Left ventricle myocardium inferior (tissue), 1 donor: Measurements from ENCODE around the gene STYXL2. TPM values are rescaled to one million over a fixed set of nuclear protein-coding genes. Genes with fewer than 3 reads are reported as not detected.

Experiments used
- DNase-seq: peaks from one replicate; pipeline ENCODE4 v3.0.0-alpha.2; 2020
- H3K27ac ChIP-seq: fragments of 200-600 bp; replicated peaks from 2 replicates; pipeline ENCODE4 v1.8.0; 2021
- H3K27me3 ChIP-seq: fragments of 200-600 bp; 2 replicates; pipeline ENCODE4 v1.8.0; 2021; ENCODE audit warnings: low read depth
- H3K36me3 ChIP-seq: fragments of 200-600 bp; 2 replicates; pipeline ENCODE4 v1.8.0; 2021
- H3K4me1 ChIP-seq: fragments of 200-600 bp; 2 replicates; pipeline ENCODE4 v1.8.0; 2021
- H3K4me3 ChIP-seq: fragments of 200-600 bp; 2 replicates; pipeline ENCODE4 v1.8.0; 2021; ENCODE audit warnings: mild to moderate bottlenecking, moderate library complexity
- H3K9me3 ChIP-seq: fragments of 200-600 bp; replicated peaks from 2 replicates; pipeline ENCODE4 v1.8.0; 2021
- CTCF ChIP-seq: fragments of 200-600 bp; IDR thresholded peaks from 2 replicates; pipeline ENCODE4 v1.8.0; 2021; ENCODE audit warnings: antibody characterized with exemption, mild to moderate bottlenecking, borderline replicate concordance
- intact Hi-C: fragments of 100-400 bp; cut with micrococcal nuclease; formaldehyde crosslinking; loops from one replicate; pipeline ENCODE4 v1.11.0; 2022
- total RNA-seq: library from RNA; stranded (reverse); fragmentation: NEBNext Ultra II Directional; extraction: Animal tissue kit (Norgen Biotek cat#: 25700); gene quantifications from one replicate; pipeline ENCODE4 v1.2.1, GENCODE V29; 2021
- donor health status: DM: no; HTN: yes; CAD: no; lungs with severe emphysema.

STYXL2 gene
- total RNA-seq, 1 donor from 2014 or later = 177 TPM

- intact Hi-C loops = loop anchor here (5.0 kb wide), 2 partner anchors 144 to 164 kb away; no protein-coding TSS in a partner anchor
- DNase-seq = no peak
- H3K9me3 ChIP-seq = no peaks in the 10 kb centered on the region
- TF ChIP-seq CTCF = no peak
- H3K4me3 ChIP-seq = no peak overlapping the region
- no peaks in the 10 kb centered on the region for H3K36me3 ChIP-seq
- peaks cover 22% of the 10 kb centered on the region for H3K27me3 ChIP-seq
- H3K27ac ChIP-seq = no peak overlapping the region
- peaks cover 4% of the 10 kb centered on the region for H3K4me1 ChIP-seq
Observed at GRCh38 chr1:167056529-167057231, 37.2 kb upstream of the STYXL2 start.

GRCh38 chr1:167057241-167057688 is 36.6 kb upstream of the STYXL2 start:
- TF ChIP-seq CTCF = peak; percentile 64
- no peak overlapping the region for H3K27ac ChIP-seq
- intact Hi-C loops = loop anchor here (5.0 kb wide), 2 partner anchors 145 to 165 kb away; no protein-coding TSS in a partner anchor
- no peak overlapping the region for H3K4me3 ChIP-seq
- DNase-seq = no peak
- peaks cover 22% of the 10 kb centered on the region for H3K27me3 ChIP-seq
- no peaks in the 10 kb centered on the region for H3K9me3 ChIP-seq
- H3K36me3 ChIP-seq = no peaks in the 10 kb centered on the region
- H3K4me1 ChIP-seq = peaks cover 4% of the 10 kb centered on the region

- DNase-seq = peak; percentile 67
Observed at GRCh38 chr1:167059045-167059808, 34.6 kb upstream of the STYXL2 start.

GRCh38 chr1:167059809-167060107 is 34.1 kb upstream of the STYXL2 start:
- Histone ChIP-seq H3K36me3 (no peaks in the 10 kb centered on the region), H3K9me3 (no peaks in the 10 kb centered on the region), H3K4me1 (peaks cover 4% of the 10 kb centered on the region), H3K27me3 (peaks cover 13% of the 10 kb centered on the region), H3K4me3 (no peak overlapping the region), H3K27ac (no peak overlapping the region)
- DNase-seq = no peak
- intact Hi-C loops = loop anchor here (5.0 kb wide), 2 partner anchors 147 to 167 kb away; no protein-coding TSS in a partner anchor
- no peak for TF ChIP-seq CTCF

More at GRCh38 chr1:167059045-167059808, 34.6 kb upstream of the STYXL2 start:
- Histone ChIP-seq H3K4me3 (peak overlapping the region; percentile 29), H3K4me1 (peaks cover 4% of the 10 kb centered on the region), H3K27ac (no peak overlapping the region), H3K9me3 (no peaks in the 10 kb centered on the region), H3K36me3 (no peaks in the 10 kb centered on the region), H3K27me3 (peaks cover 16% of the 10 kb centered on the region)
- intact Hi-C loops = loop anchor here (5.0 kb wide), 2 partner anchors 147 to 167 kb away; no protein-coding TSS in a partner anchor
- TF ChIP-seq CTCF = peak; percentile 94

- no peak overlapping the region for H3K4me3 ChIP-seq
- no peak for TF ChIP-seq CTCF
- intact Hi-C loops = no loop called here
- no peak overlapping the region for H3K27ac ChIP-seq
- no peak for DNase-seq
- H3K9me3 ChIP-seq = no peaks in the 10 kb centered on the region
- H3K4me1 ChIP-seq = peaks cover 4% of the 10 kb centered on the region
- no peaks in the 10 kb centered on the region for H3K36me3 ChIP-seq
- peaks cover 10% of the 10 kb centered on the region for H3K27me3 ChIP-seq
Observed at GRCh38 chr1:167060141-167061072, 33.5 kb upstream of the STYXL2 start.
